IMR-90 (cell line): Measurements from ENCODE around the gene GALM. TPM values are rescaled to one million over a fixed set of nuclear protein-coding genes. Genes with fewer than 3 reads are reported as not detected.

Experiments used
- ATAC-seq: fragments of 200-7000 bp; cut with Tn5 transposase; 2 replicates; pipeline ENCODE4 v1.9.1; 2020; ENCODE audit warnings: low read depth, mild to moderate bottlenecking, moderate library complexity
- BruUV-seq: library from RNA; stranded (reverse); fragments of 400-500 nt; replicated peaks from 2 replicates; lab custom pipeline; 2021; lab: Mats Ljungman, UMichigan
- CTCF ChIA-PET: fragments of 300-600 bp; formaldehyde crosslinking; extraction: SDS; loops from one replicate; lab custom pipeline; 2021; ENCODE audit warnings: antibody characterized with exemption; lab: Yijun Ruan, JAX
- POLR2A ChIA-PET: fragments of 300-600 bp; sonication (Branson Sonifier 250); formaldehyde crosslinking; loops from one replicate; lab custom pipeline; 2022; ENCODE audit warnings: antibody characterized with exemption; ENCODE audit not compliant: unreplicated experiment; lab: Charles Lee
- DNase-seq: peaks from one replicate; pipeline ENCODE4 v3.0.0; 2013
- H2AFZ ChIP-seq: replicated peaks from 2 replicates; pipeline ENCODE3; 2013; ENCODE audit warnings: low read length, mild to moderate bottlenecking; ENCODE audit not compliant: poor library complexity
- H2AK5ac ChIP-seq: 2 replicates; pipeline ENCODE4 v1.6.1; 2013; ENCODE audit warnings: low read depth, low read length, inconsistent platforms
- H2AK9ac ChIP-seq: replicated peaks from 2 replicates; pipeline ENCODE3; 2013; ENCODE audit warnings: mild to moderate bottlenecking, low read depth, low read length, moderate library complexity; ENCODE audit not compliant: poor library complexity
- H2BK120ac ChIP-seq: 2 replicates; pipeline ENCODE4 v1.6.1; 2013; ENCODE audit warnings: low read depth, low read length, inconsistent platforms
- H2BK15ac ChIP-seq: 3 replicates; pipeline ENCODE4 v1.6.1; 2013; ENCODE audit warnings: low read depth, low read length, inconsistent platforms
- H2BK20ac ChIP-seq: 2 replicates; pipeline ENCODE4 v1.6.1; 2013; ENCODE audit warnings: low read depth, mild to moderate bottlenecking, inconsistent platforms, low read length, moderate library complexity
- H2BK5ac ChIP-seq: 2 replicates; pipeline ENCODE4 v1.6.1; 2013; ENCODE audit warnings: mild to moderate bottlenecking, low read depth, low read length, inconsistent platforms; ENCODE audit not compliant: poor library complexity, severe bottlenecking
- H3K14ac ChIP-seq: replicated peaks from 2 replicates; pipeline ENCODE4 v1.6.1; 2013; ENCODE audit warnings: low read depth, low read length, inconsistent platforms
- H3K18ac ChIP-seq: 2 replicates; pipeline ENCODE4 v1.6.1; 2013; ENCODE audit warnings: low read depth, low read length, control low read depth
- H3K23ac ChIP-seq: 2 replicates; pipeline ENCODE4 v1.6.1; 2013; ENCODE audit warnings: low read depth, low read length, inconsistent platforms
- H3K27ac ChIP-seq: 2 replicates; pipeline ENCODE4 v1.5.1; 2013; ENCODE audit warnings: mild to moderate bottlenecking, control low read depth, low read length; ENCODE audit not compliant: insufficient read depth
- H3K27me3 ChIP-seq: 2 replicates; pipeline ENCODE4 v1.6.1; 2013; ENCODE audit warnings: low read length; ENCODE audit not compliant: control insufficient read depth, insufficient read depth
- H3K36me3 ChIP-seq: 2 replicates; pipeline ENCODE4 v1.6.1; 2013; ENCODE audit warnings: low read length, mixed read lengths; ENCODE audit not compliant: control insufficient read depth, insufficient read depth
- H3K4ac ChIP-seq: 2 replicates; pipeline ENCODE4 v1.6.1; 2013; ENCODE audit warnings: low read depth, low read length, inconsistent platforms
- H3K4me1 ChIP-seq: 2 replicates; pipeline ENCODE4 v1.6.1; 2013; ENCODE audit warnings: low read length, mixed read lengths; ENCODE audit not compliant: control insufficient read depth, insufficient read depth
- H3K4me2 ChIP-seq: 2 replicates; pipeline ENCODE4 v1.6.1; 2013; ENCODE audit warnings: low read depth, mild to moderate bottlenecking, control low read depth, low read length, moderate library complexity
- H3K4me3 ChIP-seq: 2 replicates; pipeline ENCODE4 v1.5.1; 2013; ENCODE audit warnings: low read depth, mild to moderate bottlenecking, control low read depth, low read length, moderate library complexity; ENCODE audit not compliant: insufficient read depth
- H3K56ac ChIP-seq: 2 replicates; pipeline ENCODE4 v1.6.1; 2013; ENCODE audit warnings: low read length, inconsistent platforms; ENCODE audit not compliant: insufficient read depth; ENCODE audit errors: extremely low read depth
- H3K79me1 ChIP-seq, 2 experiments: 2 replicates each; pipeline ENCODE4 v1.6.1; 2013; ENCODE audit warnings: low read length in 2 of 2, inconsistent platforms in 1 of 2, low read depth in 1 of 2
- H3K9ac ChIP-seq: 2 replicates; pipeline ENCODE4 v1.6.1; 2013; ENCODE audit warnings: low read depth, low read length, control low read depth
- H3K9me1 ChIP-seq: 2 replicates; pipeline ENCODE4 v1.6.1; 2013; ENCODE audit warnings: low read length, inconsistent platforms; ENCODE audit not compliant: insufficient read depth
- H3K9me3 ChIP-seq: 2 replicates; pipeline ENCODE4 v1.6.1; 2013; ENCODE audit warnings: low read length; ENCODE audit not compliant: control insufficient read depth, insufficient read depth
- H4K20me1 ChIP-seq: 2 replicates; pipeline ENCODE4 v1.6.1; 2013; ENCODE audit warnings: low read length, inconsistent platforms; ENCODE audit not compliant: insufficient read depth
- H4K5ac ChIP-seq: 2 replicates; pipeline ENCODE4 v1.6.1; 2013; ENCODE audit warnings: mild to moderate bottlenecking, low read depth, low read length, control low read depth
- H4K8ac ChIP-seq, 2 experiments: 2 replicates each; pipeline ENCODE4 v1.6.1; 2013; ENCODE audit warnings: low read depth in 2 of 2, low read length in 2 of 2, control low read depth in 1 of 2, inconsistent platforms in 1 of 2
- H4K91ac ChIP-seq: 2 replicates; pipeline ENCODE4 v1.6.1; 2013; ENCODE audit warnings: low read depth, low read length, inconsistent platforms; ENCODE audit not compliant: insufficient read depth
- BHLHE40 ChIP-seq: fragments of 150-350 bp; IDR thresholded peaks from 2 replicates; pipeline ENCODE4 v1.6.1; 2016; ENCODE audit warnings: mild to moderate bottlenecking, low read depth, low read length
- CHD1 ChIP-seq: IDR thresholded peaks from 2 replicates; pipeline ENCODE4 v1.6.1; 2012; ENCODE audit warnings: low read depth, low read length, improper control_type of control experiment
- NFE2L2 ChIP-seq: fragments of 150-350 bp; IDR thresholded peaks from 2 replicates; pipeline ENCODE4 v1.6.1; 2016; ENCODE audit warnings: low read depth, mild to moderate bottlenecking, low read length
- RFX5 ChIP-seq: IDR thresholded peaks from 2 replicates; pipeline ENCODE4 v1.8.0; 2012; ENCODE audit warnings: low read depth, mild to moderate bottlenecking, low read length, moderate library complexity
- USF2 ChIP-seq: fragments of 150-350 bp; IDR thresholded peaks from 2 replicates; pipeline ENCODE4 v1.6.1; 2017; ENCODE audit warnings: mild to moderate bottlenecking, antibody characterized with exemption, low read length, low read depth
- WGBS, 2 experiments: methylation state at CpG; one replicate each; pipeline versions ENCODE4 v1.1.5 to v1.1.7; 2013; ENCODE audit warnings: missing lambda C conversion rate in 2 of 2; ENCODE audit not compliant: insufficient read length in 1 of 2; ENCODE audit errors: extremely low coverage in 2 of 2; 5-methylcytosine and 5-hydroxymethylcytosine counted together
- dilution Hi-C: fragments of 300-500 bp; cut with HindIII; formaldehyde crosslinking; loops from one replicate; pipeline ENCODE4 v1.14.3; 2018; ENCODE audit warnings: low sequenced_read_pairs; ENCODE audit not compliant: unreplicated experiment
- in situ Hi-C: fragments of 300-500 bp; cut with MboI; formaldehyde crosslinking; loops from 3 replicates; pipeline ENCODE4 v1.14.3; 2019; ENCODE audit warnings: low sequenced_read_pairs, inconsistent platforms, mixed read lengths
- intact Hi-C: fragments of 100-400 bp; cut with micrococcal nuclease; formaldehyde crosslinking; loops from 2 replicates; pipeline ENCODE4 v1.10.0; 2022
- polyA plus RNA-seq, 3 experiments: library from polyadenylated mRNA; depleted of rRNA; stranded (reverse); fragments of >200 nt; gene quantifications; 2 replicates each; pipeline ENCODE4 v1.2.3, GENCODE V29; 2012; ENCODE audit warnings: low replicate concordance in 1 of 3
- total RNA-seq: library from RNA; depleted of rRNA; stranded (reverse); fragments of >200 nt; gene quantifications from 2 replicates; pipeline ENCODE4 v1.2.3, GENCODE V29; 2012
- TF ChIP-seq, protein P1 (sequence below): conservative IDR thresholded peaks from 2 replicates; pipeline ENCODE4 v1.5.1; 2012; ENCODE audit warnings: mild to moderate bottlenecking, low read depth, low read length, improper control_type of control experiment

GALM gene
- total and polyA plus RNA-seq, 2 of the 4 experiments (the other 2 are of a cell fraction), result 12.1 to 24.2 TPM

DNA sequence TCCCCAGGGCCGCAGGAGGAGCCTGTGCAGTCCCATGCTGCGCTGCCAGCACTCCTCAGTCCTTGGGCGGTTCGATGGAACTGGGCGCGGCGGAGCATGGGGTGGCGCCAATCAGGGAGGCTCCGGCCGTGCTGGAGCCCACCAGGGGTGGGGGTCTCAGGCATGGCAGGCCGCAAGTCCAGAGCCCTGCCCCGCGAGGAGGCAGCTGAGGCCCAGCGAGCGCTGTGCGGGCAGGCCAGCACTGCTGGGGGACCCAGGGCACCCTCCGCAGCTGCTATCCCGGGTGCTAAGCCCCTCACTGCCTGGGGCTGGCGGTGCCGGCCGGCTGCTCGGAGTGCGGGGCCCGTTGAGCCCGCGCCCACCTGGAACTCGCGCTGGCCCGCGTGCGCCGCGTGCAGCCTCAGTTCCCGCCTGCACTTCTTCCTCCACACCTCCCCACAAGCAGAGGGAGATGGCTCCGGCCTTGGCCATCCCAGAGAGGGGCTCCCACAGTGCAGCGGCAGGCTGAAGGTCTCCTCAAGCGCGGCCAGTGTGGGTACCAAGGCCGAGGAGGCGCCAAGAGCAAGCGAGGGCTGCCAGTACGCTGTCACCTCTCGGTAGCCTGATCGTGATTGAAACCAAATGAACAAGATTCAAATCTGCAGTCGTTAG is 22.8 kb upstream of the GALM start:
- no peak overlapping the region for H3K14ac ChIP-seq
- H3K4me1 ChIP-seq, result no peaks in the 10 kb centered on the region; the same call in 1 of the 2 replicates
- no peak overlapping the region for H4K8ac ChIP-seq
- no peaks in the 10 kb centered on the region for H3K27me3 ChIP-seq
- H3K56ac ChIP-seq, result no peak overlapping the region
- no peak overlapping the region for H3K4me2 ChIP-seq
- H2AK9ac ChIP-seq, result no peak overlapping the region
- no peak overlapping the region for H2AK5ac ChIP-seq
- H4K5ac ChIP-seq, result no peak overlapping the region
- H3K23ac ChIP-seq, result no peak overlapping the region
- no peak overlapping the region for H2BK15ac ChIP-seq
- no peak overlapping the region for H3K4me3 ChIP-seq
- H3K79me1 ChIP-seq, result no peaks in the 10 kb centered on the region
- ATAC-seq (no peak), DNase-seq (no peak)
- H2AFZ ChIP-seq, result no peak overlapping the region
- dilution Hi-C loops, result no loop called here
- H3K18ac ChIP-seq, result no peak overlapping the region
- H3K27ac ChIP-seq, result no peak overlapping the region
- no peaks in the 10 kb centered on the region for H4K20me1 ChIP-seq
- ChIA-PET POLR2A (no interaction called here), CTCF (no interaction called here)
- no peak overlapping the region for H2BK5ac ChIP-seq
- no peaks in the 10 kb centered on the region for H3K9me1 ChIP-seq
- intact Hi-C loops, result no loop called here
- no peak for TF ChIP-seq CHD1
- TF ChIP-seq, protein P1, sequence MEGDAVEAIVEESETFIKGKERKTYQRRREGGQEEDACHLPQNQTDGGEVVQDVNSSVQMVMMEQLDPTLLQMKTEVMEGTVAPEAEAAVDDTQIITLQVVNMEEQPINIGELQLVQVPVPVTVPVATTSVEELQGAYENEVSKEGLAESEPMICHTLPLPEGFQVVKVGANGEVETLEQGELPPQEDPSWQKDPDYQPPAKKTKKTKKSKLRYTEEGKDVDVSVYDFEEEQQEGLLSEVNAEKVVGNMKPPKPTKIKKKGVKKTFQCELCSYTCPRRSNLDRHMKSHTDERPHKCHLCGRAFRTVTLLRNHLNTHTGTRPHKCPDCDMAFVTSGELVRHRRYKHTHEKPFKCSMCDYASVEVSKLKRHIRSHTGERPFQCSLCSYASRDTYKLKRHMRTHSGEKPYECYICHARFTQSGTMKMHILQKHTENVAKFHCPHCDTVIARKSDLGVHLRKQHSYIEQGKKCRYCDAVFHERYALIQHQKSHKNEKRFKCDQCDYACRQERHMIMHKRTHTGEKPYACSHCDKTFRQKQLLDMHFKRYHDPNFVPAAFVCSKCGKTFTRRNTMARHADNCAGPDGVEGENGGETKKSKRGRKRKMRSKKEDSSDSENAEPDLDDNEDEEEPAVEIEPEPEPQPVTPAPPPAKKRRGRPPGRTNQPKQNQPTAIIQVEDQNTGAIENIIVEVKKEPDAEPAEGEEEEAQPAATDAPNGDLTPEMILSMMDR, result no peak
- no peak for TF ChIP-seq BHLHE40
- no peak for TF ChIP-seq RFX5
- no peak for TF ChIP-seq USF2
- no peak for TF ChIP-seq NFE2L2
- 97% methylated on average over 14 of the region's 45 CpGs; no CpG with 5 or more reads in 1 of the 2 experiments for WGBS, 2 experiments
- H3K36me3 ChIP-seq, result no peaks in the 10 kb centered on the region
- no peaks in the 10 kb centered on the region; the same call in 1 of the 2 replicates for H3K9me3 ChIP-seq
- H3K9ac ChIP-seq, result no peak overlapping the region
- no peak overlapping the region for H2BK20ac ChIP-seq
- no peak overlapping the region for H4K91ac ChIP-seq
- no TSS peak for BruUV-seq
- in situ Hi-C loops, result no loop called here
- no peak overlapping the region for H3K4ac ChIP-seq
- no peak overlapping the region for H2BK120ac ChIP-seq
